ENCODE measurements around the gene OXSM.

Gene OXSM

DNA sequence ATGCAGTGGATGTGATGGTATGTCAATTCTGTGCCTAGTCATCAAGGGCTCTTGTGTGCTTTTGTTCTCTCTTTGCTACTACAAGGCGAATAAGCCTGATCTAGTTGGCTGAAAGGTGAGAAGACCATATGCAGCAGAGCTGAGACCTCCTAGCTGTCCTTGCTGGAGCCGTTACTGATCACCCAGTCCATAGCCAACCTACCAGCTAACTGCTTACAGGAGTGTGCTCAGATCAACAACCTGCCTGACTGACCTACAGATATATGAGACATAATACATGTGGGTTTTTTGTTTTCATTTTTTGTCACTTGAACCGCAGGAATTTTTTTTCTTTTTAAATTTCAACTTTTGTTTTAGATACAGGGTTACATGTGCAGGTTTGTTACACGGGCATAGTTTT is 22.8 kb downstream of the OXSM start:
- DNase-seq: no peak

DNA sequence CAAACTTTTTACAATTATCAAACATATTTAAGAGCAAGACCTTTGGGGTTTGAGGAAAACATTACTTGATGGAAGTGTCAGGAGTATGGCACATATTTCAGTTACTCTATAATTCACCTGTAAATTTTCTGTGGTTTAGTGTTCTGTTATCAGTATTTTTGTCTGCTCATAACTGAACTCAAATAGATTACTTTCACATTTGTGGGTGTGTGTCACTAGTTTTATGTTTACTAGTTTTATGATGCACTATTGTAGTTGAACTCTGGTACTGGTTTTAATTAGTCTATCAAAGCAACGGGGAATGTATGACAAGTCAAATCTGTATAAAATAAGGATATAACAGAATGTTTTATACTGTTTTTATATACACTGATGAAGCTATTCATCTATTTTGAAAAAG is 27.2 kb downstream of the OXSM start:
- DNase-seq: no peak

DNA sequence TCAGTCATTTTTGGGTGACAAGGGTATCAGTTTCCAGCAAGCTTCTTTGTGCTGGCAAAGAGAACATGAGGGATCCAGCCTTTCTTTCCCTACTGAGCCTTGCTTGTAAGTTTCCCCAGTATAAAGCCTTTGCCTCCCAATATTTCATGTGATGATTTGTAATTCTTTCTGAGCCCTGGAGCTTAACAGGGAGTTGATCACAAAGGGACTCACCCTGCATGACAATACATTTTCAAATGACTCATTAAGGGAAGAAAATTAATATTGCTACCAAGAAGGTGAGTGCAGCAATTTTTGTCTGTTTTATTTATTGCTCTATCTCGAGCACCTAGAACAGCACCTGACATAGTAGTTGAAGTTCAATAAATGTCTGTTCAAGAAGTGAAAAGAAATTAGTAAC is 27.7 kb downstream of the OXSM start:
- no peak for DNase-seq

DNA sequence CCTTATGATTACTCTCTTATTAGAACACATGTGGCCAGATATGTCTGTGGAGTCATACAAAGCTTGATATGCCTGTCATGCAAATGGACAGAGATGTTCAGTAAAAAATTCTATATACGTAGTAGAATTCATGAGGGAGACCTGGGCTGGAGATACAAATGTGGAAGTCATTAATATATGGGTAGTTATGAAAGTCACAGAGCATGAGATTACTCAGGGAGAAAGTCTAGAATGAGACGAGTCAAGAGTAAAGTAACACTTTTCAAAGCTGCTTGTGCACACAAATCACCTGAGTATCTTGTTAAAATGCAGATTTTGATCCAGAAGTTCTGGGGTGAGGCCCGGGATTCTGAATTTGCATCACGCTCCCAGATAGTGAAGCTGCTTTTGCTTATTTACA is 28.4 kb downstream of the OXSM start:
- no peak for DNase-seq

DNA sequence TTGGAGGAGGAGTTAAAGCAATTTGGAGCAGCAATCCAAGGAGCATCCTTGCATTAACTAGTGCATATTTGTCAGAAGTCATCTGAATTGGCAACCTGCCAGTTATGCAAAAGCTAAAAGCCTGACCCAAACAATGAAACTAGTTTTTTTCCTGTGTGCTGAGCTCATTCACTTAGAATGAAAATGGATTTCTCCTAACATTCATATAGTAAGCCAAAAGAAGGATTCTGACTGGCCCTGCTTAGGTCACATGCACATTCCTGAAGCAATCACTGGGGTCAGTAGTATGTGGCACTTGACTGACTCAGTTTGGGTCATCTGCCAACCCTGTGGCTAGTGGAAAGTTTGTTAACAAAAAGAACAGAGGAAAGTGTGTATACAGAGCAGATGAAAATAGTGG is 30.5 kb downstream of the OXSM start:
- no peak for DNase-seq

DNA sequence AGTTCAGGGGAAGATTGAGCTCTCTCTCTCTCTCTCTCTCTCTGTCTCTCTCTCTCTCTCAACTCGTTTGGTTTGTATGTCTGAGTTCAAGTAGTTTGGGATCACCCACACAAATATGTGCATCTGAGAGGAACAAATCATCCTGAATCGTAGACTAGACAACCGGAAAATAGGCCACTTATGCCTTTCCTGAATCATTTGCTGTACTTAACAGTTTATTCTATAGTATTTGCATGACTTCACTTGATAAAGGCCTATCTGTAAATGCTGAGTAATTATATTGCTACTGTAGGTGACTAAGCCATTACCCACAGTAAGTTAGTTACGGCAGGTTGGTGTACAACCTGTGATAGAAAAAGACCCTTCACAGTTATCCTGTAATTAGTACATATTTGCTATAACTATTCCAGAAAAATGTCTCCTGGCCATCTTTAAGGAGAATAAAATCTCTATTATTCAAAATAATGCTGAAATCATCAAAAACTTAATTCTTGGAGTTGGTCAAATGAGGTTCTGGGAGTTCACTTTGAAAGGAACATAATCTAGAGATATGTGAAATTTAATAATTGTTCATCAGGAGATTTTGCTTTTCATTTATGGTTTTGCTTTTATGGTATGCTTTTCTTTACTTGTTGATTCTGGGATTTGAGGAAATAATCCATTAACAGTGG is 31.1 kb downstream of the OXSM start:
- DNase-seq: no peak

DNA sequence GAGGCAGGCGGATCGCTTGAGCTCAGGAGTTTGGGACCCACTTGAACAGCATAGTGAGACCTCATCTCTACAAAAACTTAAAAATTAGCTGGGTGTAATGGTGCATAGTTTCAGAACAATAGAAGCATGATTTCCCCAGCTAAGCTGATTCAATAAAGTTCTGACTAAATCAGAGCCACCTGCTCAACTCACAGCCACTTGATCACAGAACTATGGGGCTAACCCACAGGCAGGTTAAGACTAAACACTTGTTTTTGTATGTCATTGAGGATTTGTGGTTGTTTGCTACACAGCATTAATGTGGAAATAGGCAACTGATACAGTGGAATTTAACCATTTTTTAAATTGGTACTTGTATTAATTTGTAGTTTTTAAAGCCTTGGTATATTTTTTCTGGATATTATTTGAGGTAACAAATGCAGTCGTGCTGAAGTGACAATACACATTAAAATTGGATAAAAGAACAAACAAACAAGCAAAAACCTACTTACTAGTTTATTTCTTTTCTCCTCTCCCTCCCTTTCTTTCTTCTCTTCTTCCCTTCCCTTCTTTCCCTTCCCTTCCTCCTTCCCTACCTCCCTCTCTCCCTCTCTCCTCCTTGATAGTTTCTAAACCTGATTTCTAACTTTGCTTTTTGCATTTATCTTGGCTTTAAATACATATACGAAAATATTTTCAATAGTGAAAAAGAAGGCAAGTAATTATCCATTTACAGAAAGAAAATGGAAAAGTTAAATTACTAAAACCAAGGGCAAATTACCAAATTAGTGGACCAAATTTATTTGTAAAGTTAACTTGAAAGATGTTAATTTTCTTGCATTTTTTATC is 32.1 kb downstream of the OXSM start:
- no peak for DNase-seq

DNA sequence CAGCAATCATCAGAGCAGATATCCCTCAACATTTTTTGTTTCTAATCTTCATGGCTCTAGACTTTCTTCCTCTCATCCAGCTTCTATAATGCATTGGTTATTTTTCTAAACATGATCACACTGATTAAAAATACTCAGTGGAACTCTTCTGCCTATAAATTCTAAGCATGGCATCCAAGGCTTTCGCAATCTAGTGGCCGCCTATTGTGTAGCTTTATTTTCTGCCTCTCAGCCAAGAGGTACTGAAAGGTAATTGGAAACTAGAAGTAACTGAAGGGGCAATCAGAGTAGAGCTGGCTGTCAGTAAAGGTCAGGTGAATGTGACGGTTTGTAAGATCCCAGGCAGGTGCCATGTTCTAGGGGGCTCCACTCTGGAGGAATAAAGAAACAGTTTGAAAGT is 33.4 kb downstream of the OXSM start:
- no peak for DNase-seq

DNA sequence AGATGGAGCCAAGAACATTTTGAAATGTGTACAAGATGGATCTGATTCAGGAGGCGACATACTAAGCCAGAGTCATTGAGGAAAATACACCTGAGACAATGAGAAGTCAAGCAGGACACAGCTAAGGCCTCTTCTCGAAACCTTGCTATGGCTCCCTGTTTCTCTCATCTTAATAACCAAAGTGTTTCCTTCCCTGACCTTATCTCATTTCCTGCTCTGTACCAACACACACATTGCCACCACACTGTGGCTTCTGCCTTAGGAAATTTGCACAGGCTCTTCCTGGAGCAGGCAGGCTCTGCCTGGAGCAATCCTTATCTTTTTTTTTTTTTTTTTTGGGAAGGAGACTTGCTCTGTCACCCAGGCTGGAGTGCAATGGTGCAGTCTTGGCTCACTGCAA is 36.6 kb downstream of the OXSM start:
- DNase-seq: no peak

DNA sequence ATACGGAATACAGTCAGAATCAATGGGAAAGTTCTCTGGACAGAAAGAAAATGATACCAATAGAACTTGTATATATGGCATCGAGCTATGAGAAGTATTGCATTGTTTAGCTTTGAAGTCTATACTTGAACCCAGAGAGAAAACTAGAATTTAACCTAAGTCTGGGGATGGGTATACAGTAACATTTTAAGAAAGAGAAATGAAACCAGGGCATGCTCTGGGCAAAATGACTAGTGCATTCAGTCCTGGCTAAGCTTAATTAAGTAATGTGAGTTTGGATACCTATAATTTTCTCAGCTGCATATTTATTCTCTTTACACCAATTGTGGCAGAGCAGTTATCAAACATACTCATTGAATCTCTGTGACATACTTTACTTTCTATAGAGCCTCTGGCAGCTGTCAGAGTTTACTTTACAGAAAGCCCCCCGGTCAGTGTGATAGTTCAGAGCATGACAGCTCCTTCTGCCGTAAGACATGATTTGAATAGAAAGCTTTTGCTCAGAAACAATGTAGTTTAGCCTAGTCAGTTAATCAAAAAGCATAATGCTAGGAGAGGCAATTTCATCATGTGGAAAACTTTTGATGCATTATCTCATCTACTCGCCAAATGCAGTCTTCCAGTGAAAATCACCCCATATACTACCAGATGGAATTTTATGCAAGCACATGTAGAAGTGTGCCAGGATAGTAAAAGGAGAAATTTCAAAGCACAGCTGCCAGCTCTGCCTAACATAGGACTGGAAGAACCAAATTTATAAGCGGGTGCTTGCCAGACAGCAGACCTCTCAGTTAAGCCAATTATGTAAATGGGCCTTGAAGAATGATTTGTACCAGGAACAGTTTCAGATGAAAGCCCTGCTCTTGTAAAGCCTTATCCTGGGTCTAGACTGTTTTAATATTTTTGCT is 40.7 kb downstream of the OXSM start:
- peak; percentile 48 for DNase-seq

DNA sequence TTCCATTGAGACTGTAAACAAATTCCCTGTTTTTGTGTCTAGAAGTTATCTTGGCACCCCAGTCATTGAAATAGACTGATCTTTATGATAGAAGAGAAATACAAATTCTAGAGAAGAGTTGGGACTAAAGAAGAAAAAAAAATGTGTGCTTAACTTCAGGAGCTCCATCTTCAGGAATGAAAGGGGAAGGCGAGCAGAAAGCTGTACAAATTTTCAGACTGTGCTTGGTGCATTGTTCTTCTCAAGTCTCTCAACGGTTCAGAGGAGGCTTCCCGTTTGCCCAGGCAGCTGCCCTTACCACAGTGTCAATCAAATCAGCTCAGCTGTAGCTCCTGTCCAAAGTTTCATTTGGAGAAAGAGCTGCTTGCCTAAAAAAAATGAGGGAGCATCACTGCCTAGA is 41.7 kb downstream of the OXSM start:
- DNase-seq: no peak

DNA sequence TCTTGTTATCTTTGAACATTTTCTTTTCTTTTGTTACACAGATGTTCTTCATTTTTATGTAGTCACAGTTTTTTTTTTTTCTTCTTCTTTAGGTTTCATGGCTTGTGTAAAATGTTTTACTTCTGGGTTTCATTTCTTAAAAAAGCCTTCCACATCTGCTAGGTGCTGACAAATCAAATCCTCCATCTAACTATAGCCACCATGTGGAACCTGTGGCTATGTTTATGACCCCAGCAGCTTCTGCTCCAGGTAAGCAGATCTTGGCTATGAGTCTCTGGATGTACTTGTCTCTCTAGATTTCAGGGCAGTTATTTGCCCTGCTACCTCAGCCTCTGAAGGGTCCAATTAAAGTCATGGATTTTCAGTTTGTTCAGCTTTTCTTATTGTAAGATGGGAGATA is 44.5 kb downstream of the OXSM start:
- no peak for DNase-seq

DNA sequence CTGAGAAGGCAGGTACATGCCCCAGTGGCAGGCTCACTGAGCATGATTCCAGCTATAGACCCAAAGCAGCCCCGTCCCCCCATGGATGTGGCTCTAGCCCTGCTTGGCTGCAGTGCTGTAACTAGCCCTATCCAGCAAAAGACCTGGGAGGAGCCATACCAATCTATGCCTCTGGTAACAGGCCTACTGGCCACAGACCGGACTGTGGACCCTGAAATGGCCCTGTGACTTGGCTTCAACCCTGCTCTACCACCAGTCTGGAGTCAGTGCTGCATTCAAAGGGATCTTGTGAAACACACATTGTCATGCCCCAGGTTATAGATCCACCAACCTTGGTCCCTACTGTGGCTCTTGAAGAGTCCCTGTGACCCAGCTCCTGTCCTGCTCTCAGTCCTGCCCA is 46.7 kb downstream of the OXSM start:
- no peak for DNase-seq

DNA sequence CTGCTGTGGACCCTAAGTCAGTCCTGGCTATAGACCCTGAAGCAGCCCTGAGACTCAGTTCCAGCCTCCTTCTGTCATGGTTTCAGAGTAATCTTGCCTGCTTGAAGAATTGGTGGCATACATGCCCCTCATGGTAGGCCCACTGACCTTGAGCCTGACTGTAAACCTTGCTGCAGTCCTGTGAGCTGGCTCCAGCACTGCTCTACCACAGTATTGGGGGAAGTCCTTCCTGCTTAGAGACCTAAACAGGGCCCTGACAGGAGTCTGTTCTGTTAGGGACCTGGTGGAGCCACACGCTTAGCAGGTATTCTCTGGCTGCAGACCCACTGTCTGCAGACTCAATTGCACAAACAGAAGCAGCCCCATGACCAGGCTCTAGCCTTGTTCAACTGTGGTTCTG is 47.1 kb downstream of the OXSM start:
- DNase-seq: no peak

DNA sequence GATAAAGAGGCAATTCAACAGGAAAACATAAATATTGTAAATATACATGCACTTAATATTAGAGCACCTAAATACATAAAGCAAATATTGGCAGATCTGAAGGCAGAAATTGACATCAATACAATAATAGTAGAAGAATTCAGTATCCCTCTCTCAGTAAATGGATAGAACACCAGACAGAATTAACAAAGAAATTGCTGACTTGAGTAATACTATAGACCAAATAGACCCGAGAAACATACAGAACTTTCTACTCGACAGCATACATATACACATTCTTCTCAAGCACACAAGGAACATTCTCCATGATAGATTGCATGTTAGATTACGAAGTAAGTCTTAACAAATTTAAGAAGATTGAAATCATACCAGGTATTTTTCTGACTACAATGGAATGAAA is 50.2 kb downstream of the OXSM start:
- no peak for DNase-seq

DNA sequence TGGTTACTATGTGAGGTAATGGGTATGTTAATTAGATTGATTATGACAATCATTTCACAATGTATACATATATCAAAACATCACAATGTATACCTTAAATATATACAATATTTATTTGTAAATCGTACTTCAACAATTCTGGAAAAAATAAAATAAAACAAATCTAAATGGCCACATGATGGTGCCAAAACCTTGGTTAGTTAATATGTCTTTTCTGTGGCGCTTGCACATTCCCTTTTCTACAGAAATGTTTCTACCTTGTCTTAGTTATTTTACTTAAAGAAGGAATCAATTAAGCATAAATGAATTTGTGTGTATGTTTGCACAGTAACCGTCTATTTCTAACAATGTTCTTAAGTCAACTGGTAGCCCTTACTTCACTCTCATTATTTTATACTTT is 53.4 kb downstream of the OXSM start:
- no peak for DNase-seq
